Stimulated activated CD8-positive, alpha-beta memory T cell treated with anti-CD3 and anti-CD28 coated beads, Interleukin-7, amount 100 ng/mL, for 4 hours (primary cell): ENCODE results near the gene RTN4RL1.
A peak's percentile ranks its signal among the peaks of the same experiment; 100 is the strongest.
"Not testable (repeated sequence)": the region's sequence is repeated elsewhere in the genome, so short reads cannot be mapped to it uniquely, and the experiment has no call there.

ENCODE experiments used
- DNase-seq, 2 donors: peaks; one replicate each; pipeline ENCODE4 v3.0.0-alpha.2; 2020; ENCODE audit warnings: low read depth in 2 of 2

The RTN4RL1 gene

GRCh38 chr17:1896243-1897104 lies 128.7 kb downstream of the RTN4RL1 start:
- DNase-seq, result no peak

- DNase-seq, result not testable (repeated sequence)
Observed at GRCh38 chr17:1895479-1895878, 129.7 kb downstream of the RTN4RL1 start.

- DNase-seq, result no peak
Observed at GRCh38 chr17:1894753-1895339, 130.3 kb downstream of the RTN4RL1 start.

- DNase-seq, result peak in 1 of 2 donors; percentile 20
Observed at GRCh38 chr17:1890758-1891450, 134.2 kb downstream of the RTN4RL1 start.

GRCh38 chr17:1888741-1889140 lies 136.4 kb downstream of the RTN4RL1 start:
- DNase-seq, result no peak
